Activated T-cell treated with anti-CD3 and anti-CD28 coated beads for 1 hour (primary cell): ENCODE data around the gene CBX8.

Experiments
- DNase-seq: peaks from one replicate; pipeline ENCODE4 v3.0.0-alpha.2; 2020; ENCODE audit warnings: low read depth

Gene CBX8

GRCh38 chr17:79835470-79835899 is 38.6 kb upstream of the CBX8 start:
- no peak for DNase-seq

- DNase-seq = no peak
Observed at GRCh38 chr17:79834565-79835469, 37.9 kb upstream of the CBX8 start.

GRCh38 chr17:79833744-79834564 is 37.1 kb upstream of the CBX8 start:
- no peak for DNase-seq

- no peak for DNase-seq
Observed at GRCh38 chr17:79833110-79833450, 36.2 kb upstream of the CBX8 start.

GRCh38 chr17:79832218-79833109 is 35.6 kb upstream of the CBX8 start:
- DNase-seq = no peak

GRCh38 chr17:79831265-79832217 is 34.7 kb upstream of the CBX8 start:
- DNase-seq = no peak

GRCh38 chr17:79830763-79831264 is 33.9 kb upstream of the CBX8 start:
- no peak for DNase-seq

GRCh38 chr17:79830303-79830702 is 33.4 kb upstream of the CBX8 start:
- no peak for DNase-seq

GRCh38 chr17:79829457-79829856 is 32.6 kb upstream of the CBX8 start:
- DNase-seq = no peak

GRCh38 chr17:79829004-79829403 is 32.1 kb upstream of the CBX8 start:
- no peak for DNase-seq

- DNase-seq = no peak
Observed at GRCh38 chr17:79826841-79827578, 30.1 kb upstream of the CBX8 start.

- no peak for DNase-seq
Observed at GRCh38 chr17:79826204-79826680, 29.4 kb upstream of the CBX8 start.

- no peak for DNase-seq
Observed at GRCh38 chr17:79825580-79825921, 28.7 kb upstream of the CBX8 start.

GRCh38 chr17:79824893-79825579 is 28.2 kb upstream of the CBX8 start:
- no peak for DNase-seq

GRCh38 chr17:79824234-79824633 is 27.4 kb upstream of the CBX8 start:
- DNase-seq = no peak

GRCh38 chr17:79822583-79823124 is 25.8 kb upstream of the CBX8 start:
- no peak for DNase-seq

GRCh38 chr17:79821331-79822095 is 24.6 kb upstream of the CBX8 start:
- no peak for DNase-seq

- no peak for DNase-seq
Observed at GRCh38 chr17:79820959-79821330, 24.1 kb upstream of the CBX8 start.
